Measurements from ENCODE around the gene MAGEA4. TPM values are rescaled to one million over a fixed set of nuclear protein-coding genes. Genes with fewer than 3 reads are reported as not detected.

MAGEA4 gene
- total and polyA plus RNA-seq, 2 donors (not counting 3 experiments of a cell fraction or from before 2014, with no cell fraction given), result not detected

DNA sequence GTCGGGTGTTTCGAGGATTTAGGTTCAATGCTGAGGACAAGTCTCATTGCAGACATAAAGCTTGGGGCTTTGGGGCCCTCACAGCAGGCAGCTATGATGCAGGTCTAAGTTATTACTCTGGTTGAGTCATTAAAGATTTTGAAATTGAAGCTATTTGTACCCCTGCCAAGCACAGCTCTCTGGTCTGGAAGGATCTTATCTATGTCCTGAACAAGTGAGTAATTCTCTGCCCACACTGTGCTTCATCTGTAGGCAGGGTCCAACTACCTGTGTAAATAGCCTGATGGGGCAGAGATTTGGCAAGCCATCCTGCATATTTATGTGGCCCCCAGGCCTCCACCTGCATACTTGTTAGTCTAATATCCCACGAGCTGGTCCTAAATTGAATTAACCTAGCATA is 41.4 kb upstream of the MAGEA4 start:
- BruUV-seq (replicated peaks), result no TSS peak
- no peaks in the 10 kb centered on the region for H3K9me3 ChIP-seq (replicated peaks; ENCODE audit: control insufficient read depth, insufficient read depth, low read length)
- DNase-seq (ENCODE audit: low read depth, low spot score), result peak; percentile 56
- no peaks in the 10 kb centered on the region for H3K79me2 ChIP-seq (ENCODE audit: control insufficient read depth, insufficient read depth, low read length)
- H3K27ac ChIP-seq (ENCODE audit: insufficient read depth, low read depth, low read length), result peak overlapping the region; percentile 96
- no peaks in the 10 kb centered on the region for H3K27me3 ChIP-seq (ENCODE audit: control insufficient read depth in 2 of 2, insufficient read depth in 2 of 2, low read length in 2 of 2)
- no peaks in the 10 kb centered on the region for H3K9me1 ChIP-seq (replicated peaks; ENCODE audit: control insufficient read depth, extremely low read depth, insufficient read depth, low read length)
- FAIRE-seq, result peak; percentile 95
- no peak overlapping the region for H3K4me3 ChIP-seq (replicated peaks in 1 of 3; ENCODE audit: insufficient read depth in 1 of 3, low read depth in 1 of 3, low read length in 3 of 3)
- peaks cover 21% of the 10 kb centered on the region for H3K4me1 ChIP-seq (ENCODE audit: control insufficient read depth, extremely low read depth, insufficient read depth, low read length)
- H3K9ac ChIP-seq (replicated peaks; ENCODE audit: extremely low read depth, insufficient read depth, low read length), result peak overlapping the region; percentile 67
- intact Hi-C loops (cut with micrococcal nuclease) (no loop called here), dilution Hi-C loops (cut with MboI; ENCODE audit: extremely low pct_ligation_motif_present, low sequenced_read_pairs) (no loop called here)
- POLR2A ChIA-PET, result no interaction called here
- H3K4me2 ChIP-seq (ENCODE audit: insufficient read depth, low read length), result peak overlapping the region; percentile 45
- no peaks in the 10 kb centered on the region for H3K36me3 ChIP-seq (ENCODE audit: control insufficient read depth in 2 of 2, extremely low read depth in 1 of 2, insufficient read depth in 2 of 2, low read length in 2 of 2)
- TF ChIP-seq, protein P1, sequence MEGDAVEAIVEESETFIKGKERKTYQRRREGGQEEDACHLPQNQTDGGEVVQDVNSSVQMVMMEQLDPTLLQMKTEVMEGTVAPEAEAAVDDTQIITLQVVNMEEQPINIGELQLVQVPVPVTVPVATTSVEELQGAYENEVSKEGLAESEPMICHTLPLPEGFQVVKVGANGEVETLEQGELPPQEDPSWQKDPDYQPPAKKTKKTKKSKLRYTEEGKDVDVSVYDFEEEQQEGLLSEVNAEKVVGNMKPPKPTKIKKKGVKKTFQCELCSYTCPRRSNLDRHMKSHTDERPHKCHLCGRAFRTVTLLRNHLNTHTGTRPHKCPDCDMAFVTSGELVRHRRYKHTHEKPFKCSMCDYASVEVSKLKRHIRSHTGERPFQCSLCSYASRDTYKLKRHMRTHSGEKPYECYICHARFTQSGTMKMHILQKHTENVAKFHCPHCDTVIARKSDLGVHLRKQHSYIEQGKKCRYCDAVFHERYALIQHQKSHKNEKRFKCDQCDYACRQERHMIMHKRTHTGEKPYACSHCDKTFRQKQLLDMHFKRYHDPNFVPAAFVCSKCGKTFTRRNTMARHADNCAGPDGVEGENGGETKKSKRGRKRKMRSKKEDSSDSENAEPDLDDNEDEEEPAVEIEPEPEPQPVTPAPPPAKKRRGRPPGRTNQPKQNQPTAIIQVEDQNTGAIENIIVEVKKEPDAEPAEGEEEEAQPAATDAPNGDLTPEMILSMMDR (IDR thresholded peaks at IDR 0.05; ENCODE audit: extremely low read depth in 1 of 2, insufficient read depth in 1 of 2, low read depth in 1 of 2, low read length in 2 of 2), result no peak
- TF ChIP-seq GATA2 (IDR thresholded peaks at IDR 0.05; ENCODE audit: insufficient read depth, insufficient read length, low read depth, low read length), result peak; percentile 89
- H4K20me1 ChIP-seq (replicated peaks; ENCODE audit: control insufficient read depth, extremely low read depth, insufficient read depth, low read length), result no peaks in the 10 kb centered on the region
- CTCF ChIA-PET, result interaction anchor here (0.8 to 1.9 kb wide), 3 partner anchors 46 to 761 kb away, joined by 3 to 8 read pairs (median 3); no protein-coding TSS in a partner anchor
- no peak overlapping the region for H2AFZ ChIP-seq (ENCODE audit: low read depth, low read length)

DNA sequence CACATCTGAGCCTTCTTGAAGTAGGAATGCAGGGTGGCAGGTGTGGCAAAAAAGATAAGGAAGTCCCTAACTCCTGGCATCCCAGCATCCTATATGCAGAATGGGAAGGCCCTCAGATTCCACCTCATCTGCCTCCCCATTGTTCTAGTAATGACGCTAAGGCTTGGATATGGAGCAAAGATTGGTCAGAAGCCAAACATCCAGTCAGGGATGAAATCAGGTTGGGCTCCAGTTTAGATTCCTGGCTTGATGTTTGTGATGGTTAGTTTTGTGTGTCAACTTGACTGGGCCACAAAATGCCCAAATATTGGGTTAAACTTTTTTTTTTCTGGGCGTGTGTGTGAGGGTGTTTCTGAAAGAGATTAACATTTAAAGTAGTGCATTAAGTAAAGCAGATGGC is 39.6 kb upstream of the MAGEA4 start:
- no peak overlapping the region for H3K9ac ChIP-seq (replicated peaks; ENCODE audit: extremely low read depth, insufficient read depth, low read length)
- CTCF ChIA-PET, result no interaction called here
- no peaks in the 10 kb centered on the region for H3K79me2 ChIP-seq (ENCODE audit: control insufficient read depth, insufficient read depth, low read length)
- no peaks in the 10 kb centered on the region for H3K9me1 ChIP-seq (replicated peaks; ENCODE audit: control insufficient read depth, extremely low read depth, insufficient read depth, low read length)
- no peak overlapping the region for H3K27ac ChIP-seq (ENCODE audit: insufficient read depth, low read depth, low read length)
- H2AFZ ChIP-seq (ENCODE audit: low read depth, low read length), result no peak overlapping the region
- peaks cover 21% of the 10 kb centered on the region for H3K4me1 ChIP-seq (ENCODE audit: control insufficient read depth, extremely low read depth, insufficient read depth, low read length)
- H3K9me3 ChIP-seq (replicated peaks; ENCODE audit: control insufficient read depth, insufficient read depth, low read length), result no peaks in the 10 kb centered on the region
- no peaks in the 10 kb centered on the region for H3K27me3 ChIP-seq (ENCODE audit: control insufficient read depth in 2 of 2, insufficient read depth in 2 of 2, low read length in 2 of 2)
- intact Hi-C loops (cut with micrococcal nuclease), result no loop called here
- TF ChIP-seq, protein P1 (IDR thresholded peaks at IDR 0.05; ENCODE audit: extremely low read depth in 1 of 2, insufficient read depth in 1 of 2, low read depth in 1 of 2, low read length in 2 of 2), result no peak
- TF ChIP-seq MYC (IDR thresholded peaks at IDR 0.05; ENCODE audit: low read depth, low read length), result no peak
- no peak for TF ChIP-seq FOS (IDR thresholded peaks at IDR 0.05; ENCODE audit: borderline replicate concordance, insufficient read depth, low read length)
- TF ChIP-seq POLR2AphosphoS5 (IDR thresholded peaks at IDR 0.05; ENCODE audit: insufficient read depth, low read depth, low read length), result no peak
- TF ChIP-seq EZH2 (IDR thresholded peaks at IDR 0.05; ENCODE audit: borderline replicate concordance, low read depth, low read length, severe bottlenecking), result no peak
- TF ChIP-seq, protein P2, sequence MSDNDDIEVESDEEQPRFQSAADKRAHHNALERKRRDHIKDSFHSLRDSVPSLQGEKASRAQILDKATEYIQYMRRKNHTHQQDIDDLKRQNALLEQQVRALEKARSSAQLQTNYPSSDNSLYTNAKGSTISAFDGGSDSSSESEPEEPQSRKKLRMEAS (IDR thresholded peaks at IDR 0.05; ENCODE audit: insufficient read depth, insufficient read length), result no peak
- TF ChIP-seq GATA2 (IDR thresholded peaks at IDR 0.05; ENCODE audit: insufficient read depth, insufficient read length, low read depth, low read length), result no peak
- TF ChIP-seq POLR2A (IDR thresholded peaks at IDR 0.05; ENCODE audit: low read depth, low read length), result no peak
- TF ChIP-seq JUN (IDR thresholded peaks at IDR 0.05; ENCODE audit: borderline replicate concordance, insufficient read depth, insufficient read length, low read depth), result no peak
- no TSS peak for BruUV-seq (replicated peaks)
- H4K20me1 ChIP-seq (replicated peaks; ENCODE audit: control insufficient read depth, extremely low read depth, insufficient read depth, low read length), result no peaks in the 10 kb centered on the region
- no peak overlapping the region for H3K4me2 ChIP-seq (ENCODE audit: insufficient read depth, low read length)
- no peak overlapping the region for H3K4me3 ChIP-seq (replicated peaks in 1 of 3; ENCODE audit: insufficient read depth in 1 of 3, low read depth in 1 of 3, low read length in 3 of 3)
- POLR2A ChIA-PET, result no interaction called here
- dilution Hi-C loops (cut with MboI; ENCODE audit: extremely low pct_ligation_motif_present, low sequenced_read_pairs), result no loop called here
- H3K36me3 ChIP-seq (ENCODE audit: control insufficient read depth in 2 of 2, extremely low read depth in 1 of 2, insufficient read depth in 2 of 2, low read length in 2 of 2), result no peaks in the 10 kb centered on the region
- FAIRE-seq (no peak), DNase-seq (ENCODE audit: low read depth, low spot score) (no peak)
